ENCODE results near the gene LENG9.

GRCh38 chr19:54459282-54460229, 4.0 kb downstream of the LENG9 start:
- TF ChIP-seq EZH2 (optimal IDR thresholded peaks at IDR 0.05; ENCODE audit: low read depth, low read length) (no peak), CTCF (IDR thresholded peaks at IDR 0.05; ENCODE audit: low read length) (no peak), EZH2phosphoT487 (IDR thresholded peaks at IDR 0.05; ENCODE audit: low read length) (no peak)

Measured in MM.1S (cell line).